ENCODE data around the gene TOPAZ1. TPM values are rescaled to one million over a fixed set of nuclear protein-coding genes. Genes with fewer than 3 reads are reported as not detected.

The TOPAZ1 gene
- polyA plus RNA-seq, 3 donors: not detected

DNA sequence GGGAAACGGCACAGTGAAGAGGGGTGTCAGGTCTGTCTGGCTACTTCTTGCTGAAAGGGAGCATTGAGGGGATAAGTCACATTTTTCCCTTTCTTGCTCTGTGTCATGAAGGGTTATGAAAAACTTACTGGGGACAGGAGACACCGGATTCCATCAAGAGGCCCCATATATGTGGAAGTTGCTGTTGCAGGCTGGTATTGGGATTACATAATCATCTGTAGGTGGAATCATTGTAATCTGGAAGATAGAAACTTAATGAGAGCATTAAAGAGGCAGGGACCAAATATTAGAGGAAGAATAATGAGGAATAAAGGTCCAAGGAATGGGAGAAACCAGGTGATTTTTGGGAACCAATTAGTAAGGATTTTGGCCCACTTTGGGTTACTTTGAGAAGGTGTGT is 92.6 kb downstream of the TOPAZ1 start:
- Histone ChIP-seq H3K27ac (ENCODE audit: low read depth in 1 of 2, low read length in 2 of 2) (no peak overlapping the region), H4K20me1 (ENCODE audit: insufficient read depth, low read length) (no peaks in the 10 kb centered on the region), H3K4me3 (replicated peaks in 1 of 3; ENCODE audit: low read depth in 2 of 3, low read length in 3 of 3) (no peak overlapping the region), H3K4me1 (ENCODE audit: control insufficient read depth in 1 of 2, insufficient read depth in 2 of 2, low read length in 2 of 2) (peaks cover 8 to 10% of the 10 kb centered on the region in 2 donors), H3K36me3 (replicated peaks in 1 of 2; ENCODE audit: control insufficient read depth in 1 of 2, insufficient read depth in 2 of 2, low read length in 2 of 2) (no peaks in the 10 kb centered on the region), H3K9me3 (replicated peaks in 1 of 2; ENCODE audit: control insufficient read depth in 1 of 2, insufficient read depth in 1 of 2, low read length in 2 of 2) (no peaks in the 10 kb centered on the region), H3K4me2 (replicated peaks; ENCODE audit: extremely low read depth, low read length, poor library complexity, severe bottlenecking) (no peak overlapping the region), H3K79me2 (ENCODE audit: insufficient read depth, low read length) (peaks cover 8% of the 10 kb centered on the region), H3K9ac (ENCODE audit: insufficient read depth, low read length, poor library complexity, severe bottlenecking) (no peak overlapping the region), H2AFZ (ENCODE audit: insufficient read depth, low read depth, low read length, poor library complexity, severe bottlenecking) (peak overlapping the region; percentile 34), H3K27me3 (ENCODE audit: control insufficient read depth in 2 of 2, insufficient read depth in 2 of 2, low read length in 2 of 2) (no peaks in the 10 kb centered on the region)
- peaks cover 0 to 7% (median 0%) of the 10 kb centered on the region in 3 donors for H3K27me3 Mint-ChIP-seq (ENCODE audit: low read depth in 3 of 3)
- TF ChIP-seq, protein P1, sequence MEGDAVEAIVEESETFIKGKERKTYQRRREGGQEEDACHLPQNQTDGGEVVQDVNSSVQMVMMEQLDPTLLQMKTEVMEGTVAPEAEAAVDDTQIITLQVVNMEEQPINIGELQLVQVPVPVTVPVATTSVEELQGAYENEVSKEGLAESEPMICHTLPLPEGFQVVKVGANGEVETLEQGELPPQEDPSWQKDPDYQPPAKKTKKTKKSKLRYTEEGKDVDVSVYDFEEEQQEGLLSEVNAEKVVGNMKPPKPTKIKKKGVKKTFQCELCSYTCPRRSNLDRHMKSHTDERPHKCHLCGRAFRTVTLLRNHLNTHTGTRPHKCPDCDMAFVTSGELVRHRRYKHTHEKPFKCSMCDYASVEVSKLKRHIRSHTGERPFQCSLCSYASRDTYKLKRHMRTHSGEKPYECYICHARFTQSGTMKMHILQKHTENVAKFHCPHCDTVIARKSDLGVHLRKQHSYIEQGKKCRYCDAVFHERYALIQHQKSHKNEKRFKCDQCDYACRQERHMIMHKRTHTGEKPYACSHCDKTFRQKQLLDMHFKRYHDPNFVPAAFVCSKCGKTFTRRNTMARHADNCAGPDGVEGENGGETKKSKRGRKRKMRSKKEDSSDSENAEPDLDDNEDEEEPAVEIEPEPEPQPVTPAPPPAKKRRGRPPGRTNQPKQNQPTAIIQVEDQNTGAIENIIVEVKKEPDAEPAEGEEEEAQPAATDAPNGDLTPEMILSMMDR (IDR thresholded peaks at IDR 0.05): no peak
- H3K9me3 Mint-ChIP-seq: no peaks in the 10 kb centered on the region
- 0% methylated on average over 1 of the region's 2 CpGs for WGBS (ENCODE audit: insufficient coverage)
- intact Hi-C loops (cut with micrococcal nuclease): loop anchor here (10.0 kb wide), 2 partner anchors 180 to 430 kb away; partner anchors contain the start of genes KIAA1143 (in 1 of the 2) and KIF15 (in 1 of the 2)
- no peak overlapping the region for H3K4me3 Mint-ChIP-seq
- H3K27ac Mint-ChIP-seq: no peak overlapping the region
- no peak for DNase-seq
- H3K36me3 Mint-ChIP-seq: no peaks in the 10 kb centered on the region
- peaks cover 13% of the 10 kb centered on the region for H3K4me1 Mint-ChIP-seq

DNA sequence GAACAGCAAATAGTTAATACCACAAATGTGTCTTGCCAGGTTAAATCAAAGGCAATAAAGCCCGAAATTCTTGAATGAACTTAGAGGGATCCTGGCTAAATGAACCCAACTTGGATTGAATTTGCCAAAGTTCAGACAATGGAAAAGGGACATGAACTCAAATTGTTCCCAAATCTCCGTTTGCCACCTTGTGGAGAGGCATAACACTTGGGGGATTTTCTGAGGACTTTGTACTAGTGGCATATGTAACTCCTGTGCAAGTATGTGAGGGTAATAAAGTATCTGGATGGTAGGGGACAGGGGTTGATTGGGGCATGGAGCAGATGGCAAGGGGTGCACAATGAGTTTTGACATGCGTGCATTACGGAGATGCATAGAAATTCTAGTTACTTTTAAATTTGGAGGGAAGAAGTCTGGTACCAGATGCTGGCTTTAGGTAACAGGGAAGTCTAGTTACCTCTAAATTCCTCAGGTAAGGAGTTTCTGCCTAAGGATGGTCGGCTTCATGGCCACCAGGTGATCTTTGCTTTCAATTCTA is 95.6 kb downstream of the TOPAZ1 start:
- H3K27me3 Mint-ChIP-seq (ENCODE audit: low read depth in 3 of 3): peaks cover 0 to 3% (median 0%) of the 10 kb centered on the region in 3 donors
- Histone ChIP-seq H3K9me3 (replicated peaks in 1 of 2; ENCODE audit: control insufficient read depth in 1 of 2, insufficient read depth in 1 of 2, low read length in 2 of 2) (no peaks in the 10 kb centered on the region), H3K27me3 (ENCODE audit: control insufficient read depth in 2 of 2, insufficient read depth in 2 of 2, low read length in 2 of 2) (no peaks in the 10 kb centered on the region), H3K27ac (ENCODE audit: low read depth in 1 of 2, low read length in 2 of 2) (peak overlapping the region in 1 of 2 donors; percentile 98), H3K36me3 (replicated peaks in 1 of 2; ENCODE audit: control insufficient read depth in 1 of 2, insufficient read depth in 2 of 2, low read length in 2 of 2) (no peaks in the 10 kb centered on the region), H3K79me2 (ENCODE audit: insufficient read depth, low read length) (peaks cover 30% of the 10 kb centered on the region), H3K4me2 (replicated peaks; ENCODE audit: extremely low read depth, low read length, poor library complexity, severe bottlenecking) (peak overlapping the region; percentile 95), H3K4me3 (replicated peaks in 1 of 3; ENCODE audit: low read depth in 2 of 3, low read length in 3 of 3) (peak overlapping the region; percentile 89 to 92 (median 91)), H3K9ac (ENCODE audit: insufficient read depth, low read length, poor library complexity, severe bottlenecking) (peak overlapping the region; percentile 86), H3K4me1 (ENCODE audit: control insufficient read depth in 1 of 2, insufficient read depth in 2 of 2, low read length in 2 of 2) (peaks cover 14 to 17% of the 10 kb centered on the region in 2 donors), H2AFZ (ENCODE audit: insufficient read depth, low read depth, low read length, poor library complexity, severe bottlenecking) (peak overlapping the region; percentile 83), H4K20me1 (ENCODE audit: insufficient read depth, low read length) (no peaks in the 10 kb centered on the region)
- intact Hi-C loops (cut with micrococcal nuclease): loop anchor here (5.0 to 10.0 kb wide), 4 partner anchors 105 to 427 kb away; partner anchors contain the start of genes KIAA1143 (in 1 of the 2) and KIF15 (in 1 of the 2)
- TF ChIP-seq, protein P1 (IDR thresholded peaks at IDR 0.05): no peak
- H3K27ac Mint-ChIP-seq: peak overlapping the region; percentile 22 to 99 (median 98)
- H3K4me1 Mint-ChIP-seq: peaks cover 24% of the 10 kb centered on the region
- WGBS (ENCODE audit: insufficient coverage): 95% methylated on average over 4 of the region's 5 CpGs
- DNase-seq: no peak
- peak overlapping the region; percentile 93 to 99 for H3K4me3 Mint-ChIP-seq
- H3K9me3 Mint-ChIP-seq: no peaks in the 10 kb centered on the region
- H3K36me3 Mint-ChIP-seq: peaks cover 0 to 3% of the 10 kb centered on the region in 2 donors
